Stimulated activated effector memory CD8-positive, alpha-beta T cell treated with anti-CD3 and anti-CD28 coated beads, Interleukin-12 subunit alpha, Interleukin-12 subunit beta, amount 100 ng/mL, for 72 hours (primary cell): ENCODE results near the gene TRAPPC12.

ENCODE experiments used
- ATAC-seq: fragments of 150-1000 bp; cut with Tn5 transposase; 2 replicates; pipeline ENCODE4 v1.10.0; 2021
- DNase-seq, 2 donors: peaks; one replicate each; pipeline ENCODE4 v3.0.0; 2021 to 2022; ENCODE audit warnings: low spot score in 2 of 2
- H3K27ac Mint-ChIP-seq: one replicate; pipeline ENCODE4 v1.8.0; 2022; ENCODE audit warnings: mild to moderate bottlenecking, mixed read lengths
- H3K36me3 Mint-ChIP-seq: one replicate; pipeline ENCODE4 v1.8.0; 2022; ENCODE audit warnings: mild to moderate bottlenecking, mixed read lengths
- H3K4me1 Mint-ChIP-seq: one replicate; pipeline ENCODE4 v1.8.0; 2022; ENCODE audit warnings: mixed read lengths
- H3K4me3 Mint-ChIP-seq: one replicate; pipeline ENCODE4 v1.8.0; 2022; ENCODE audit warnings: mild to moderate bottlenecking, mixed read lengths
- H3K9me3 Mint-ChIP-seq: one replicate; pipeline ENCODE4 v1.8.0; 2022; ENCODE audit warnings: mixed read lengths

Gene TRAPPC12

GRCh38 chr2:3468296-3468988 lies 88.9 kb downstream of the TRAPPC12 start:
- Mint-ChIP-seq H3K9me3 (no peaks in the 10 kb centered on the region), H3K36me3 (peaks cover 50% of the 10 kb centered on the region), H3K4me3 (no peak overlapping the region), H3K4me1 (no peaks in the 10 kb centered on the region), H3K27ac (peak overlapping the region; percentile 61)
- DNase-seq (no peak), ATAC-seq (no peak)

GRCh38 chr2:3469486-3469885 lies 90.0 kb downstream of the TRAPPC12 start:
- H3K9me3 Mint-ChIP-seq, result no peaks in the 10 kb centered on the region
- no peak overlapping the region for H3K27ac Mint-ChIP-seq
- H3K4me1 Mint-ChIP-seq, result no peaks in the 10 kb centered on the region
- DNase-seq, result no peak
- no peak overlapping the region for H3K4me3 Mint-ChIP-seq
- H3K36me3 Mint-ChIP-seq, result peaks cover 60% of the 10 kb centered on the region
- ATAC-seq, result no peak

GRCh38 chr2:3470166-3470651 lies 90.7 kb downstream of the TRAPPC12 start:
- no peak for ATAC-seq
- Mint-ChIP-seq H3K27ac (no peak overlapping the region), H3K36me3 (peaks cover 61% of the 10 kb centered on the region), H3K9me3 (no peaks in the 10 kb centered on the region), H3K4me1 (no peaks in the 10 kb centered on the region), H3K4me3 (no peak overlapping the region)
- DNase-seq, result no peak

GRCh38 chr2:3470856-3471737 lies 91.6 kb downstream of the TRAPPC12 start:
- ATAC-seq (no peak), DNase-seq (no peak)
- H3K36me3 Mint-ChIP-seq, result peaks cover 61% of the 10 kb centered on the region
- H3K4me3 Mint-ChIP-seq, result no peak overlapping the region
- H3K4me1 Mint-ChIP-seq, result no peaks in the 10 kb centered on the region
- H3K9me3 Mint-ChIP-seq, result no peaks in the 10 kb centered on the region
- peak overlapping the region; percentile 71 for H3K27ac Mint-ChIP-seq

- ATAC-seq (no peak), DNase-seq (no peak)
- H3K27ac Mint-ChIP-seq, result peak overlapping the region; percentile 71
- no peaks in the 10 kb centered on the region for H3K4me1 Mint-ChIP-seq
- H3K36me3 Mint-ChIP-seq, result peaks cover 63% of the 10 kb centered on the region
- no peaks in the 10 kb centered on the region for H3K9me3 Mint-ChIP-seq
- H3K4me3 Mint-ChIP-seq, result no peak overlapping the region
Observed at GRCh38 chr2:3472296-3472695, 92.8 kb downstream of the TRAPPC12 start.

GRCh38 chr2:3472966-3473365 lies 93.5 kb downstream of the TRAPPC12 start:
- H3K9me3 Mint-ChIP-seq, result no peaks in the 10 kb centered on the region
- H3K27ac Mint-ChIP-seq, result peak overlapping the region; percentile 71
- peaks cover 57% of the 10 kb centered on the region for H3K36me3 Mint-ChIP-seq

GRCh38 chr2:3475771-3476170 lies 96.3 kb downstream of the TRAPPC12 start:
- Mint-ChIP-seq H3K9me3 (no peaks in the 10 kb centered on the region), H3K27ac (no peak overlapping the region), H3K4me1 (no peaks in the 10 kb centered on the region), H3K4me3 (no peak overlapping the region), H3K36me3 (peaks cover 52% of the 10 kb centered on the region)
- DNase-seq (no peak), ATAC-seq (no peak)

More at GRCh38 chr2:3472966-3473365, 93.5 kb downstream of the TRAPPC12 start:
- Mint-ChIP-seq H3K4me1 (no peaks in the 10 kb centered on the region), H3K4me3 (no peak overlapping the region)
- DNase-seq (no peak), ATAC-seq (no peak)

GRCh38 chr2:3476321-3476984 lies 97.0 kb downstream of the TRAPPC12 start:
- H3K36me3 Mint-ChIP-seq, result peaks cover 53% of the 10 kb centered on the region
- no peak for DNase-seq
- no peak for ATAC-seq

GRCh38 chr2:3476985-3477327 lies 97.5 kb downstream of the TRAPPC12 start:
- no peaks in the 10 kb centered on the region for H3K4me1 Mint-ChIP-seq
- no peak overlapping the region for H3K27ac Mint-ChIP-seq
- H3K36me3 Mint-ChIP-seq, result peaks cover 48% of the 10 kb centered on the region
- ATAC-seq, result no peak
- no peak overlapping the region for H3K4me3 Mint-ChIP-seq
- no peaks in the 10 kb centered on the region for H3K9me3 Mint-ChIP-seq
- DNase-seq, result no peak

More at GRCh38 chr2:3476321-3476984, 97.0 kb downstream of the TRAPPC12 start:
- Mint-ChIP-seq H3K9me3 (no peaks in the 10 kb centered on the region), H3K4me3 (no peak overlapping the region), H3K4me1 (no peaks in the 10 kb centered on the region), H3K27ac (no peak overlapping the region)

- DNase-seq (no peak), ATAC-seq (no peak)
- H3K36me3 Mint-ChIP-seq, result peaks cover 34% of the 10 kb centered on the region
- H3K4me3 Mint-ChIP-seq, result no peak overlapping the region
- H3K27ac Mint-ChIP-seq, result peak overlapping the region; percentile 75
- no peaks in the 10 kb centered on the region for H3K9me3 Mint-ChIP-seq
- no peaks in the 10 kb centered on the region for H3K4me1 Mint-ChIP-seq
Observed at GRCh38 chr2:3478846-3479385, 99.4 kb downstream of the TRAPPC12 start.

- Mint-ChIP-seq H3K36me3 (peaks cover 27% of the 10 kb centered on the region), H3K4me3 (no peak overlapping the region), H3K27ac (peak overlapping the region; percentile 75), H3K4me1 (no peaks in the 10 kb centered on the region), H3K9me3 (no peaks in the 10 kb centered on the region)
- ATAC-seq (no peak), DNase-seq (no peak)
Observed at GRCh38 chr2:3479430-3480320, 100.2 kb downstream of the TRAPPC12 start.

GRCh38 chr2:3480352-3481010 lies 101.0 kb downstream of the TRAPPC12 start:
- Mint-ChIP-seq H3K4me3 (no peak overlapping the region), H3K4me1 (no peaks in the 10 kb centered on the region), H3K9me3 (no peaks in the 10 kb centered on the region), H3K27ac (peak overlapping the region; percentile 75), H3K36me3 (peaks cover 27% of the 10 kb centered on the region)
- no peak for DNase-seq
- no peak for ATAC-seq

GRCh38 chr2:3481011-3481400 lies 101.5 kb downstream of the TRAPPC12 start:
- no peaks in the 10 kb centered on the region for H3K4me1 Mint-ChIP-seq
- no peaks in the 10 kb centered on the region for H3K9me3 Mint-ChIP-seq
- H3K4me3 Mint-ChIP-seq, result no peak overlapping the region
- peaks cover 27% of the 10 kb centered on the region for H3K36me3 Mint-ChIP-seq
- DNase-seq, result no peak
- H3K27ac Mint-ChIP-seq, result no peak overlapping the region
- ATAC-seq, result no peak

- Mint-ChIP-seq H3K9me3 (no peaks in the 10 kb centered on the region), H3K4me3 (no peak overlapping the region), H3K36me3 (peaks cover 23% of the 10 kb centered on the region), H3K27ac (no peak overlapping the region), H3K4me1 (no peaks in the 10 kb centered on the region)
- ATAC-seq, result no peak
- no peak for DNase-seq
Observed at GRCh38 chr2:3481736-3482362, 102.4 kb downstream of the TRAPPC12 start.
